Small intestine (tissue), 7 donors: ENCODE data around the gene TEX19. TPM values are rescaled to one million over a fixed set of nuclear protein-coding genes. Genes with fewer than 3 reads are reported as not detected.
"Not testable (repeated sequence)": the region's sequence is repeated elsewhere in the genome, so short reads cannot be mapped to it uniquely, and the experiment has no call there.

Experiments
- DNase-seq, 2 donors: peaks; one replicate each; pipeline versions ENCODE4 v3.0.0 to v3.0.0-alpha.2; 2013
- FAIRE-seq: peaks from 2 replicates; lab custom pipeline; 2012; peaks lifted over from hg19 to GRCh38; lab: Jason Lieb, UNC
- H3K27ac ChIP-seq, 3 donors: one replicate each; pipeline ENCODE4 v1.5.1; 2013; ENCODE audit warnings: low read length in 2 of 3, mild to moderate bottlenecking in 2 of 3, control low read depth in 1 of 3, inconsistent platforms in 1 of 3, low read depth in 1 of 3, moderate library complexity in 1 of 3
- H3K27me3 ChIP-seq, 3 donors: one replicate each; pipeline ENCODE4 v1.6.1; 2013; ENCODE audit warnings: low read length in 3 of 3, inconsistent platforms in 1 of 3; ENCODE audit not compliant: control insufficient read depth in 3 of 3, insufficient read depth in 3 of 3
- H3K36me3 ChIP-seq, 3 donors: one replicate each; pipeline ENCODE4 v1.6.1; 2013; ENCODE audit warnings: low read length in 3 of 3, inconsistent platforms in 1 of 3, low read depth in 1 of 3, mild to moderate bottlenecking in 1 of 3, moderate library complexity in 1 of 3; ENCODE audit not compliant: control insufficient read depth in 3 of 3, insufficient read depth in 2 of 3
- H3K4me1 ChIP-seq, 3 donors: one replicate each; pipeline ENCODE4 v1.6.1; 2013; ENCODE audit warnings: low read length in 2 of 3, inconsistent platforms in 1 of 3, low read depth in 1 of 3, mild to moderate bottlenecking in 1 of 3, moderate library complexity in 1 of 3; ENCODE audit not compliant: control insufficient read depth in 3 of 3, insufficient read depth in 2 of 3
- H3K4me3 ChIP-seq, 3 donors: one replicate each; pipeline ENCODE4 v1.5.1; 2013; ENCODE audit warnings: low read length in 3 of 3, control low read depth in 1 of 3, inconsistent platforms in 1 of 3, low read depth in 1 of 3, mild to moderate bottlenecking in 1 of 3, moderate library complexity in 1 of 3
- H3K9me3 ChIP-seq, 2 donors: one replicate each; pipeline ENCODE4 v1.6.1; 2013; ENCODE audit warnings: low read depth in 1 of 2, low read length in 1 of 2; ENCODE audit not compliant: control insufficient read depth in 2 of 2, insufficient read depth in 1 of 2
- WGBS, 3 donors: extraction: QIAGEN DNeasy Blood & Tissue Kit; methylation state at CpG; one replicate each; pipeline ENCODE4 v1.1.7; 2013; 5-methylcytosine and 5-hydroxymethylcytosine counted together
- polyA plus RNA-seq, 4 donors: library from polyadenylated mRNA; stranded (reverse) in 3 of 4; unstranded in 1 of 4; fragments of 200-250 nt in 3 of 4; fragments of 120-200 nt in 1 of 4; gene quantifications; one replicate each; pipeline versions ENCODE4 v1.2.1 to v1.2.3, GENCODE V29; 2013
- donor health status: healthy with polysubstance abuse.
- donor health status: control.
- donor health status: control.
- donor health status: Bipolar disorder and iron deficiency.
- donor health status: healthy.

The TEX19 gene
- polyA plus RNA-seq, 4 donors: 0.07 TPM; not detected in 3

DNA sequence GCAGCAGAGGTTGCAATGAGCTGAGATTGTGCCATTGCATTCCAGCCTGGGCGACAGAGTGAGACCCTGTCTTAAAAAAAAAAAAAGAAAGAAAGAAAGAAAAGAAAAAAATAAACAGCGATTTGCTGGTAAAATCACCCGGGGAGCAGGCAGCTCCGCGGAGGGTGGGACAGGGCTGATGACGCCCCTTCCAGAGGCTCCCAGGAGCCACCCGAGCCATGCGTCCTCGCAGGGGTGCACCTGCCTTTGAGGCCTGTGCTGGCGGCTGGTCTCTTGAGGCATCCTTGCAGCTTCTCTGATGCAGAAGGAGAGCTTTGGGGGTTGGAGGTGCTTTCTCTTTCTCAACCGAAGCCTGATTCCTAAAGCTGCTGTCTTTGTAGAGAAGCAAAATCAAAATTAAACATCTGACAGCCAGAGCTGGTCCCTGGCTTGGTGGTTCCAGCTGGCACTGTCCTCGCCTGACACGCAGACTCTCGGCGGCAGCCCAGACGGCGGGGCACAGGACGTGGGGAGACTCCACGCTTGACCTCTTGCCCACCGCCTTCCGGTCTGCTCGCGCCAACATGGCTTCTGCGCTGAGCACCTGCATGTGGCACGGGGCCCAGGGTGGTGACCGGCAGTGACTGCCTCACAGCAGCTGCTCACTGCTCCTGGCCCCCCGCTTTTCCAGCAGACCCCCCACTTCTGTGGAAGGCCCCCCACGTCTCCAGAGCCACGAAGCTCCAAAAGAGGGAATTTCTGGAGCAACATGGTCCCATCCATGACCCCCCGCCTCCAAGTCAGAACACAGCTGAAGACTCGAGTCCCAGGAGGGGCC is 19.1 kb downstream of the TEX19 start:
- Histone ChIP-seq H3K27me3 (peaks cover 12 to 44% (median 18%) of the 10 kb centered on the region in 3 donors), H3K9me3 (peaks cover 0 to 3% of the 10 kb centered on the region in 2 donors), H3K27ac (no peak overlapping the region), H3K4me1 (no peaks in the 10 kb centered on the region), H3K36me3 (no peaks in the 10 kb centered on the region), H3K4me3 (no peak overlapping the region)
- 74 to 83% (median 79%) methylated on average over 31 of the region's 31 CpGs for WGBS, 3 donors
- FAIRE-seq: no peak
- no peak for DNase-seq

DNA sequence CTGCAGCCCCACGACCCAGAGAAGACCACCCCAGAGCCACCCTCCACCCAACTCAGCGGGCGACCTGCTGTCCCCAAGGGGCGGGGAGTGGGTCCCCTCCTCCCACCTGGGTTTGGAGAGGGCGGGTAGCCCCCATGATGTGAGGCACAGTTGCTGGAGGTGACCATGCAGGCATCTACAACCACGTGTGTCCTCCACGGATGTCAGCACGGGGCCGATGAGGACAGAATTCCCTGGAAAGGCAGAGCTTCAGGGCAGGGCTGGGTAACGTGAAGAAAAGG is 19.6 kb downstream of the TEX19 start:
- no peak for FAIRE-seq
- no peak for DNase-seq
- H3K4me1 ChIP-seq: no peaks in the 10 kb centered on the region
- H3K27ac ChIP-seq: no peak overlapping the region
- 55 to 73% (median 68%) methylated on average over 10 of the region's 10 CpGs for WGBS, 3 donors
- no peak overlapping the region for H3K4me3 ChIP-seq
- no peaks in the 10 kb centered on the region for H3K36me3 ChIP-seq
- peaks cover 12 to 42% (median 18%) of the 10 kb centered on the region in 3 donors for H3K27me3 ChIP-seq
- H3K9me3 ChIP-seq: peaks cover 0 to 3% of the 10 kb centered on the region in 2 donors

DNA sequence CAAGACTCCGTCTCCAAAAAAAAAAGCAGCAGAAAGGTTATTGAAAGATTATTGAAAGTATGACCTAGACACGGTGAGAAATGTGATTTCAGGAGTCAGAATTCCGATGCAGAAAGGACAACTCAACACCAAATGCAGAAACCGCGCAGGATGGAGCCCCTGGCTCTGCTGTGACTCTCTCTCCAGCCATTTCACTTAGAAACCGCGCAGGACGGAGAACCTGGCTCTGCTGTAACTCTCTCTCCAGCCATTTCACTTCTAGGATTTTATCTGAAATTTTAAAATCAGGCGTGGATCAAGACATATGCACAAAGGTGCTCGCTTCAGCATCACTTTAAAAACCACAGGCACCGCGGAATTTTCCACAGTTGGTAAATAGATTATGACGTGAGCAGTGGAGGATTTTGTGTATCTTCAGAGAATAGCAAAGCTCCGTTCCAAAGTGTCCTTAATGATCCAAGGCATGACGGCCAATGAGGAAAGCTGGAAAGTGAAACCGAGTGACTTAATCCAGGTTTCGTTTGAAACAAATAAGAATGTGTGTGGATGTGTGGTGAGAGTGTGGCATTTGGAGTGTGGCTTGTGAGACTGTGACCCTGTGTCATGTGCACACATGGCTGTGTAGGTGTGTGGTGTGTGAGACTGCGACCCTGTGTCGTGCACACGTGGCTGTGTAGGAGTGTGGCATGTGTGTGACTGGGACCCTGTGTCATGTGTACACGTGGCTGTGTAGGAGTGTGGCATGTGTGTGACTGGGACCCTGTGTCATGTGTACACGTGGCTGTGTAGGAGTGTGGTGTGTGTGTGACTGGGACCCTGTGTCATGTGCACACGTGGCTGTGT is 22.0 kb downstream of the TEX19 start:
- FAIRE-seq: no peak
- no peaks in the 10 kb centered on the region for H3K9me3 ChIP-seq
- peaks cover 0 to 2% (median 0%) of the 10 kb centered on the region in 3 donors for H3K4me1 ChIP-seq
- H3K27me3 ChIP-seq: peaks cover 0 to 47% (median 0%) of the 10 kb centered on the region in 3 donors
- peak; percentile 33 to 66 for DNase-seq
- 24 to 51% (median 37%) methylated on average over 23 of the region's 23 CpGs for WGBS, 3 donors
- no peak overlapping the region for H3K4me3 ChIP-seq
- H3K27ac ChIP-seq: no peak overlapping the region
- no peaks in the 10 kb centered on the region for H3K36me3 ChIP-seq

DNA sequence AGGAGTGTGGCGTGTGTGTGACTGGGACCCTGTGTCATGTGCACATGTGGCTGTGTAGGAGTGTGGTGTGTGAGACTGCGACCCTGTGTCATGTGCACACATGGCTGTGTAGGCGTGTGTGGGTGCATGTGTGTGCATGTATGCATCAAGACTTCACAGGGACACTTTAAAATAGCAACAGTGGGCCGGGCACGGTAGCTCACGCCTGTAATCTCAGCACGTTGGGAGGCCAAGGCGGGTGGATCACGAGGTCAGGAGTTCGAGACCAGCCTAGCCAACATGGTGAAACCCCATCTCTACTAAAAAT is 22.6 kb downstream of the TEX19 start:
- FAIRE-seq, H3K36me3 ChIP-seq, DNase-seq, H3K4me1 ChIP-seq, H3K27ac ChIP-seq, H3K9me3 ChIP-seq, H3K4me3 ChIP-seq: not testable (repeated sequence)
- WGBS, 3 donors: 75 to 78% (median 78%) methylated on average over 10 of the region's 10 CpGs
- peaks cover 0 to 46% (median 2%) of the 10 kb centered on the region in 3 donors for H3K27me3 ChIP-seq

DNA sequence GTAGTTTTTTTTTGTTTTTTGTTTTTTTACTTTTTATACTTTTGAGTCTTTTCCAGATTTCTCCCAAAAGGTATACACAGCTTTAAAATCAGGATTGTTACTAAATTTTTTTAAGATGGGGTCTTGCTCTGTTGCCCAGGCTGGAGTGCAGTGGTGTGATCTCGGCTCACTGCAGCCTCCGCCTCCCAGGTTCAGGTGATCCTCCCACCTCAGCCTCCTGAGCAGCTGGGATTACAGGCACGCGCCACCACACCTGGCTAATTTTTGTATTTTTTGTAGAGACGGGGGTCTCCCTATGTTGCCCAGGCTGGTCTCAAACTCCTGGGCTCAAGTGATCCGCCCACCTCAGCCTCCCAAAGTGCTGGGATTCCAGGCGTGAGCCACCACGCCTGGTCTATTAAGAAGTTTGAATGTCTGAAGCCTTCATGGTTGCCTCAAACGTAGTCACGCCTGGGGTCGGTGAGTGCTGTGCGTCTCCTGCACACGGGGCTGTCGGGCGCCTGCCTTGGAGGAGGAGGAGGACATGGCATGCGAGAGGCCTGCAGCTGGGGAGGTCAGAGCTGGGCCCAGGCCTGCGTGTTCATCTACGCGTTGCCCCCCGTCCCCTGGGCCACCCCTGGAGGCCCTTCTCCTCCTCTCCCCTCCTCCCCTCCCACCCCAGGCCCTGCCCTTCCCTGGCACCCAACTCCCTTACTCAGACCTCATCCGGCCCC is 23.3 kb downstream of the TEX19 start:
- not testable (repeated sequence) for FAIRE-seq, H3K4me3 ChIP-seq, H3K27ac ChIP-seq, DNase-seq, H3K9me3 ChIP-seq, H3K36me3 ChIP-seq
- Histone ChIP-seq H3K4me1 (peaks cover 0 to 11% (median 2%) of the 10 kb centered on the region in 3 donors), H3K27me3 (peaks cover 2 to 53% (median 3%) of the 10 kb centered on the region in 3 donors)
- WGBS, 3 donors: 82 to 87% (median 87%) methylated on average over 20 to 21 of the region's 21 CpGs

DNA sequence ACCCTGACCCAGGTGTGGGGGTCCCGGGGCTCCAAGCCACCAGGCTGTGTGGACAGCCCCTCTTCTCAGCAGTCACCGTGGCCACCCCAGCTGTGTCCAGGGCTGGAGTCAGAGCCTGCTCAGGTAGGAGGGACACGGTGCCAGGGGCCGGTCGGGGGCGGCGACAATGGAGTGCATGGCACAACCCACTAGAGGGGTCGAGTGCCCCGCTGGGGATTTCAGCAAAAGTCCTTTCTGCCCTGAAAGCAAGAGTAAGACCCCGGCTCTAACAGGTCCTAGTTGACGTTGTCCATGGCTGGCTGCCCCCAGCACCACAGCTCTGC is 23.8 kb downstream of the TEX19 start:
- no peak overlapping the region for H3K27ac ChIP-seq
- no peak overlapping the region for H3K4me3 ChIP-seq
- peaks cover 0 to 11% (median 2%) of the 10 kb centered on the region in 3 donors for H3K4me1 ChIP-seq
- no peaks in the 10 kb centered on the region for H3K36me3 ChIP-seq
- peaks cover 2 to 56% (median 3%) of the 10 kb centered on the region in 3 donors for H3K27me3 ChIP-seq
- FAIRE-seq: no peak
- DNase-seq: no peak
- 74 to 82% (median 82%) methylated on average over 11 of the region's 11 CpGs for WGBS, 3 donors
- no peaks in the 10 kb centered on the region for H3K9me3 ChIP-seq

DNA sequence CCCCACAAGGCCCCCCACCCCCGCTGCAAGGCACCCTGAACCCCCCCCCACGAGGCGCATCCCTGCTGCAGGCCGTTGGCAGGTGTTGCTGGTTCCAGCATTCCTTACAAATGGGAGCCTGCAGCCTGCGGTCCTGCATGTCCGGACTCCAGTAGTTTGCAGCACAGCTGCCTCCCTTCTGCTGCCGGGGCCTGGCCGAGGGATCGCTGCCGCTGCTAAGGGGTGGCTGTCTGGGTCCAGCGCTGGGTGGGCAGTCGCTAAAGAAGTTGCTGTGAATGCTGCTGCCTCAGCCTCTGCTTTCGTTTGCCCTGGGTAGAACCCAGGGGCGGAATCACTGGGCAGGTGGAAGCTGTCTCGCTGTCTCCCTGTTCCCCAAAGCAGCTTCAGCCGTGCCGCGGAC is 24.4 kb downstream of the TEX19 start:
- DNase-seq: no peak
- Histone ChIP-seq H3K36me3 (no peaks in the 10 kb centered on the region), H3K27ac (no peak overlapping the region), H3K27me3 (peaks cover 2 to 51% (median 3%) of the 10 kb centered on the region in 3 donors), H3K4me1 (peaks cover 0 to 11% (median 2%) of the 10 kb centered on the region in 3 donors), H3K9me3 (no peaks in the 10 kb centered on the region), H3K4me3 (no peak overlapping the region)
- FAIRE-seq: no peak
- 51 to 64% (median 58%) methylated on average over 18 of the region's 18 CpGs for WGBS, 3 donors

DNA sequence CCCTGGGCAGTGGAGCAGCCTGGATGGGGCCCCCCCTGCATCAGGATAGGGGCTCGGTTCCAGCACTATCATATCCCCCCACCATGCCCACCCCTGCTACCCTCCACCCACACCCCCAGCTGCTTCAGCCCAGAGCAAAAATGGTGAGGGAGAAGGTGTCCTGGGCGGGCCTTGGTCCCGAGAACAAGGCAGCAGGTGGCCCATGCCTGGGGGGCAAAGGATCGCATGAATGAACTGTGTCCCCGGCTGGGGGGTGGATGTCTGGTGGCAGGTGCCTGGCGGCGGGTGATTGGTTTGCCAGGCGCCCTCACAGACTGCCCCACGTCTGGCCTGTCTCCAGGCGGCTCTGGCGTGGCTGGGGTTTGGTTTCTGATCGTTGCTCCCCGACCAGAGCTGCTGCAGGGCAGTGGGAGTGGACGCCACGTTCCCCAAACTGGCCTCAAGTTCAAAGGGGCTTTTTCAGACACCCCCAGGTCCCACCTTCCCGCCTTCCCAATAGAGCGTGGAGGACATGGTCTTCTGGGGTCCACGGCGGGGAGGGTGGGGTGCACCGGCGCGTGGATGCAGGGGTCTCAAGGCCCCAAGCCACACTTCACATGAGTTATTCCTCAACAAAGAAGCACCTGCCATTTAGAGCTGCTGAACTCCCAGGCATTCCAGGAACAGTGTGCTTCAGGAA is 25.1 kb downstream of the TEX19 start:
- WGBS, 3 donors: 21 to 53% (median 36%) methylated on average over 21 to 22 of the region's 22 CpGs
- Histone ChIP-seq H3K4me1 (peaks cover 0 to 11% (median 2%) of the 10 kb centered on the region in 3 donors), H3K36me3 (no peaks in the 10 kb centered on the region), H3K4me3 (no peak overlapping the region), H3K27me3 (peaks cover 2 to 50% (median 3%) of the 10 kb centered on the region in 3 donors), H3K9me3 (no peaks in the 10 kb centered on the region), H3K27ac (no peak overlapping the region)
- no peak for DNase-seq
- no peak for FAIRE-seq
